ENCODE measurements around the gene COL1A1.

DNA sequence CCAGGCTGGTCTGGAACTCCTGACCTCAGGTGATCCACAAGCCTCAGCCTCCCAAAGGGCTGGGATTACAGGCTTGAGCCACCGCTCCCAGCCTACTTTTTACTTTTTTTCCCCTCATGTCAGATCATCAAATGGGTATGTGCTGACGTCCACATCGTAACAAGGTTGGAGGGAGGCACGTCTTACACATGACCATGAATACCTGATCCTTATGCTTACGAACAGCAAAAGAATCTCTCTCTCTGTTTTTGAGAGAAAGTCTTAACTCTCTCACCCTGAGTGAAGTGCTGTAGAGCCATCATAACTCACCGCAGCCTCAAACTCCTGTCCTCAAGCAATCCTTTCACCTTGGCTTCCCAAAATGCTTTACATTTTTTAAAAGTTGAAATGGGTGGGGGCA, 43.3 kb upstream of the COL1A1 start:
- TF ChIP-seq, protein P1, sequence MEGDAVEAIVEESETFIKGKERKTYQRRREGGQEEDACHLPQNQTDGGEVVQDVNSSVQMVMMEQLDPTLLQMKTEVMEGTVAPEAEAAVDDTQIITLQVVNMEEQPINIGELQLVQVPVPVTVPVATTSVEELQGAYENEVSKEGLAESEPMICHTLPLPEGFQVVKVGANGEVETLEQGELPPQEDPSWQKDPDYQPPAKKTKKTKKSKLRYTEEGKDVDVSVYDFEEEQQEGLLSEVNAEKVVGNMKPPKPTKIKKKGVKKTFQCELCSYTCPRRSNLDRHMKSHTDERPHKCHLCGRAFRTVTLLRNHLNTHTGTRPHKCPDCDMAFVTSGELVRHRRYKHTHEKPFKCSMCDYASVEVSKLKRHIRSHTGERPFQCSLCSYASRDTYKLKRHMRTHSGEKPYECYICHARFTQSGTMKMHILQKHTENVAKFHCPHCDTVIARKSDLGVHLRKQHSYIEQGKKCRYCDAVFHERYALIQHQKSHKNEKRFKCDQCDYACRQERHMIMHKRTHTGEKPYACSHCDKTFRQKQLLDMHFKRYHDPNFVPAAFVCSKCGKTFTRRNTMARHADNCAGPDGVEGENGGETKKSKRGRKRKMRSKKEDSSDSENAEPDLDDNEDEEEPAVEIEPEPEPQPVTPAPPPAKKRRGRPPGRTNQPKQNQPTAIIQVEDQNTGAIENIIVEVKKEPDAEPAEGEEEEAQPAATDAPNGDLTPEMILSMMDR (IDR thresholded peaks at IDR 0.05; ENCODE audit: poor library complexity), result no peak
- no peak for TF ChIP-seq EZH2 (IDR thresholded peaks at IDR 0.05; ENCODE audit: borderline replicate concordance)

Measured in hepatocyte (in vitro differentiated cells).